Fibroblast of skin of right quadriceps (primary cell): ENCODE results near the gene BIRC3.
A peak's percentile ranks its signal among the peaks of the same experiment; 100 is the strongest.

Experiments
- DNase-seq: peaks from one replicate; pipeline ENCODE4 v3.0.0-alpha.2; 2013

BIRC3 gene

GRCh38 chr11:102317099-102317767 is at the start of gene BIRC3:
Gene BIRC3 (plus strand): TSS chr11:102317484. CDS start chr11:102324510, 7,026 bp downstream.
- DNase-seq: peak; percentile 79

DNA sequence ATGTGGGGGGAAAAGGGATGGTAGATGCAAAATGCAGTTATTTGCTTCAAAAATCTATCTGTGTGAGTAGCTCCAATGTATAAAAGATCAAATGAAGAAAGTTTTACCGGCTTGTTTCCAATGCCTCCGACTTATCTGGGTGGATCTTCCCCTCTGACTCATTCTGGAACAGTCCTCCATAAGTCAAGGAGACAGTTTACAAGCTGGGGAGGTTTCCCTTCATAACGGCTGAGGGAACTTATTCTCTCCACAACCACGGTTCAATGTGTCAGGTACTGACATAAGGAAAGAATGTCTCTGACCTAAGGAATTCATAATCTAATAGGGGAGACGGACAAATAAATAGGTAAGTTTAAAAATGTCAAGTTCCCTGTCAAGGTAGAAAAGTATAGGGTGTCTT is 49.7 kb upstream of the BIRC3 start:
- peak; percentile 74 for DNase-seq

GRCh38 chr11:102268083-102268984 is 49.0 kb upstream of the BIRC3 start:
- peak; percentile 39 for DNase-seq

GRCh38 chr11:102268985-102269470 is 48.3 kb upstream of the BIRC3 start:
- no peak for DNase-seq

GRCh38 chr11:102269927-102270326 is 47.4 kb upstream of the BIRC3 start:
- DNase-seq: peak; percentile 78

DNA sequence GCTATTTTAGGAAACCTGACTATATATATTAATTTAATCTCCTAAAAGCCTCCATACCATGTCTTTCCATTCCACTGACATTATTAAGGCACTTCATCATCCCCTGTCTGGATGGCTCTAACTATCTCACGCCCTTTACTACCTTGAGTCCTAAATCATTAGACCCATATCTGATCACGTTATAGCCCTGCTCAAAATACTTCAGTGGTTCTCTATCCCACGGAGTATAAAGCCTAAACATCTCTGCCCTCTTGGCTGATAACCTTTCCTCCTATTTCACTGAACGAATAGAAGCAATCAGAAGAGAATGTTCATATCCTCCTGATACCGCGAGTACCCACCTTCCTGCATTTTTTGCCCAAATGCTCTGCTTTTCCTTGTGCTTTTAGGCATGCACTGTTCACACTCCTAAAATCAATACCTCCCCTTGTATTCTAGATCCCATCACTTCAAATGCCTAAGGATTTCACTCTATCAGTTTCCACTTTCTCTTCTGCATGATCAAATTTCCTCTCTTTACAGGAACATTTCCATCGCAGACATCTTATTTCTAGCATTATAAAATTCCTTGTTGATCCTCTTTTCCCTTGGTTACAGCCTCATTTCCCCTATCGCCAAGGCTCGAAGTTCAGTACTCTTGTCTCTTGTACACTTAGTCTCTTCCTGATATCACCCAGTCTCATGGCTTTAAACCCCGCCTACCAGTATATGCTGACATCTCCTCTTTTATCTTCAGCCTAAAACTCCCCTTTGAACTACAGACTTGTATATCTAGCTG is 45.0 kb upstream of the BIRC3 start:
- DNase-seq: no peak

- no peak for DNase-seq
Measured at GRCh38 chr11:102274628-102275027, 42.7 kb upstream of the BIRC3 start.

DNA sequence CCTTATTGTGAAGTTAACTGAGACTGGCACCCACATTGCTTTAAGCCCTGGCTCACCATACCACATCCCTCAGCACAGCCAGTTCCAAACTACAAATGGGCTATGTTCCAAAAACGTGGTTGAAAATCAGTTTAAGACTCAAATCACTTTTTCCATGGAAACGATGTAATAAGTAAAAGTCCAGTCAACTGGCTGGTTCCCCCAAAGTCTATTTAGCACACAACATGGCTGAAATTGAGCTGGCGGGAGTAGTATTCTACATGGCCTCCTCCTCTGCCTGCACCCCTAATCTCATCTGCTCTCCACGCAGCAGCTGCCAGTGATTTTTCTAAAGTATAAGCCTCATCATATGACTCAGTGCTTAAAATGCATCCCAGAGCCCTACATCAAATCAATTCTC is 40.9 kb upstream of the BIRC3 start:
- DNase-seq: peak; percentile 46

- DNase-seq: peak; percentile 62
Measured at GRCh38 chr11:102276783-102277182, 40.5 kb upstream of the BIRC3 start.

- peak; percentile 80 for DNase-seq
Measured at GRCh38 chr11:102279641-102280170, 37.6 kb upstream of the BIRC3 start.

DNA sequence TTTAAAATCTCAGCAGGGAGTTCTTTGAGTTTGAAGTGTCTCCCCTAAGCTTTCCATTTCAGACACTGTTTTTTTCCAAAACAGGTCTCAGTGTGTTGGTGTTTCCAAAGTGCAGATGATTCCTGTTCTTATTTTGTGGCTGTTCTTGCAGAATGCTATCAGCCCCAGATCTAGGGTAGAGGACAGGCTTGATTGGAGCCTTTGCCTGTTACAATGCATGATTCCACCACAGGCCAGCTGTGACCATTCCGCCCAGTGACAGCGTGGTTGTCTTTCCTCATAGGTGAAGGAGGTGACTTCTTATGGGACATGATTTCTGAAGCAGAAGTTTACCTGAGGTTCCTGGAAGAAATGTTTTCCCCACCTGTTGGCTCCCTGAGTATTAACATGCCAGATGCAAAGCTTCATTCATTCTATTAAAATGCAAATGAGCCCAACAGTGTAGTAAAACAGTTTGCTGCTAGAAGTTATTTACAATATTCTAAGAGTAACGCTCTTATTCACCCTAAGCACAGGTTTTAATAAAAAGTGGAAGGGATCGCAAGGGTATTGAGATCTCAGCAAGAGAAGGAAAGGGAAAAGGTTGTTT is 36.9 kb upstream of the BIRC3 start:
- no peak for DNase-seq

GRCh38 chr11:102283116-102283485 is 34.2 kb upstream of the BIRC3 start:
- DNase-seq: peak; percentile 37

- DNase-seq: no peak
Measured at GRCh38 chr11:102284008-102284407, 33.3 kb upstream of the BIRC3 start.

- DNase-seq: no peak
Measured at GRCh38 chr11:102286292-102286691, 31.0 kb upstream of the BIRC3 start.

- DNase-seq: peak; percentile 78
Measured at GRCh38 chr11:102287964-102288724, 29.1 kb upstream of the BIRC3 start.

GRCh38 chr11:102288725-102289083 is 28.6 kb upstream of the BIRC3 start:
- DNase-seq: no peak

DNA sequence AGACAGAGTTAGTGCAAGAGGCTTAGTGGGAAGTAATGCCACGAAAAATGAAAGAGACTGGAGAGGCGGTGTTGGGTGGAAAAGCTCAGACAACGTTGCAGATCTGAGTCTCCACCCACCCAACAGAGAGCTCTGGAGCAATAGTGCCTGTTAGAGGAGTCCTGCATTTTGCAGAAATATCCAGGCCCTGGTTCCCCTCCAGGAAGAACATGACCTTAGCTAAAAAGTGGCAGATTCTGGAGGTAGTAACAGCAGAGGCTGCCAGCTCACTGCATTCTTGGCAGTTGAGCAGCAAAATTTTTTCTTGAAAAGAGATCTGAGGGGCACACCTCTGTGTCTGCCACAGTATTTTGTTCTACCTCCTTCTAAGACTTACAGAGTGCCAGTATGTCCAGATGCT is 27.7 kb upstream of the BIRC3 start:
- DNase-seq: no peak

GRCh38 chr11:102291831-102292230 is 25.5 kb upstream of the BIRC3 start:
- DNase-seq: no peak

DNA sequence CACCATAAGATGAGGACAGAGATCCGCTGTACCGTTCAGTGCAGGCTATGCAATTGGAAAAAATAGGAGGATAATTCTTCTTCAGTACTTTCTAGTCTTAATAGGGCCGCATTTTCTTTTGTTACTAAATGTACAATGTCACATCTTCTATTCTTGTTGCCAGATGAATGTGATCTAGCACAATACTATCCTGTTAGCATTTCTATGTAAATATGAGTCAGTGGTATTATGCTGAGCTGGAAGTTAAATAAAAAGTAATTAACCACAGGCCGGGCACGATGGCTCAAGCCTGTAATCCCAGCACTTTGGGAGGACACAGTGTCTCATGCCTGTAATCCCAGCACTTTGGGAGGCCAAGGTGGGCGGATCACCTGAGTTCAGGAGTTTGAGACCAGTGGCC is 24.4 kb upstream of the BIRC3 start:
- DNase-seq: no peak

- peak; percentile 57 for DNase-seq
Measured at GRCh38 chr11:102293873-102294601, 23.2 kb upstream of the BIRC3 start.

GRCh38 chr11:102295045-102295444 is 22.2 kb upstream of the BIRC3 start:
- DNase-seq: no peak
